ENCODE data around the gene NPTX2.
A peak's percentile ranks its signal among the peaks of the same experiment; 100 is the strongest.

The NPTX2 gene

GRCh38 chr7:98619450-98620321 is 2.6 kb downstream of the NPTX2 start:
- peak; percentile 29 for DNase-seq

- no peak for DNase-seq
These were observed 4.7 kb downstream of the NPTX2 start for GRCh38 chr7:98621573-98622482.

GRCh38 chr7:98622926-98623325 is 5.8 kb downstream of the NPTX2 start:
- DNase-seq = no peak

- DNase-seq = no peak
These were observed 7.8 kb downstream of the NPTX2 start for GRCh38 chr7:98624846-98625420.

- no peak for DNase-seq
These were observed 9.7 kb downstream of the NPTX2 start for GRCh38 chr7:98626460-98627412.

- DNase-seq = no peak
These were observed 10.3 kb downstream of the NPTX2 start for GRCh38 chr7:98627413-98627790.

- DNase-seq = no peak
These were observed 11.3 kb downstream of the NPTX2 start for GRCh38 chr7:98628418-98628817.

GRCh38 chr7:98629001-98629431 is 11.9 kb downstream of the NPTX2 start:
- DNase-seq = peak; percentile 61

GRCh38 chr7:98630149-98630548 is 13.1 kb downstream of the NPTX2 start:
- DNase-seq = no peak

- DNase-seq = no peak
These were observed 13.7 kb downstream of the NPTX2 start for GRCh38 chr7:98630770-98631169.

GRCh38 chr7:98638853-98639252 is 21.8 kb downstream of the NPTX2 start:
- no peak for DNase-seq

GRCh38 chr7:98640375-98640774 is 23.3 kb downstream of the NPTX2 start:
- DNase-seq = no peak

- DNase-seq = peak; percentile 82
These were observed 24.8 kb downstream of the NPTX2 start for GRCh38 chr7:98641646-98642500.

- DNase-seq = no peak
These were observed 26.3 kb downstream of the NPTX2 start for GRCh38 chr7:98643236-98643985.

- no peak for DNase-seq
These were observed 29.4 kb downstream of the NPTX2 start for GRCh38 chr7:98646465-98646864.

- DNase-seq = no peak
These were observed 30.2 kb downstream of the NPTX2 start for GRCh38 chr7:98647326-98647725.

GRCh38 chr7:98651760-98652159 is 34.7 kb downstream of the NPTX2 start:
- no peak for DNase-seq

- DNase-seq = no peak
These were observed 36.7 kb downstream of the NPTX2 start for GRCh38 chr7:98653601-98654310.

- no peak for DNase-seq
These were observed 37.6 kb downstream of the NPTX2 start for GRCh38 chr7:98654524-98655272.
